Mononuclear cell (primary cell): ENCODE measurements around the gene SLC16A13. TPM values are rescaled to one million over a fixed set of nuclear protein-coding genes. Genes with fewer than 3 reads are reported as not detected.

Experiments
- H3K27me3 ChIP-seq: 2 replicates; pipeline ENCODE4 v1.6.0; 2011; ENCODE audit warnings: low read length, control low read depth; ENCODE audit not compliant: insufficient read depth
- H3K4me1 ChIP-seq: 2 replicates; pipeline ENCODE4 v1.5.1; 2011; ENCODE audit warnings: mild to moderate bottlenecking, low read length, control low read depth; ENCODE audit not compliant: insufficient read depth
- H3K4me3 ChIP-seq: 2 replicates; pipeline ENCODE4 v1.5.1; 2011; ENCODE audit warnings: mild to moderate bottlenecking, low read length, moderate library complexity
- H3K9me3 ChIP-seq: 2 replicates; pipeline ENCODE4 v1.5.1; 2011; ENCODE audit warnings: low read depth, mild to moderate bottlenecking, control low read depth, low read length
- total RNA-seq: library from RNA; depleted of rRNA; stranded (reverse); fragments of >200 nt; gene quantifications from one replicate; pipeline ENCODE4 v1.2.3, GENCODE V29; 2012

The SLC16A13 gene
- total RNA-seq, 1 donor: 0.42 TPM

DNA sequence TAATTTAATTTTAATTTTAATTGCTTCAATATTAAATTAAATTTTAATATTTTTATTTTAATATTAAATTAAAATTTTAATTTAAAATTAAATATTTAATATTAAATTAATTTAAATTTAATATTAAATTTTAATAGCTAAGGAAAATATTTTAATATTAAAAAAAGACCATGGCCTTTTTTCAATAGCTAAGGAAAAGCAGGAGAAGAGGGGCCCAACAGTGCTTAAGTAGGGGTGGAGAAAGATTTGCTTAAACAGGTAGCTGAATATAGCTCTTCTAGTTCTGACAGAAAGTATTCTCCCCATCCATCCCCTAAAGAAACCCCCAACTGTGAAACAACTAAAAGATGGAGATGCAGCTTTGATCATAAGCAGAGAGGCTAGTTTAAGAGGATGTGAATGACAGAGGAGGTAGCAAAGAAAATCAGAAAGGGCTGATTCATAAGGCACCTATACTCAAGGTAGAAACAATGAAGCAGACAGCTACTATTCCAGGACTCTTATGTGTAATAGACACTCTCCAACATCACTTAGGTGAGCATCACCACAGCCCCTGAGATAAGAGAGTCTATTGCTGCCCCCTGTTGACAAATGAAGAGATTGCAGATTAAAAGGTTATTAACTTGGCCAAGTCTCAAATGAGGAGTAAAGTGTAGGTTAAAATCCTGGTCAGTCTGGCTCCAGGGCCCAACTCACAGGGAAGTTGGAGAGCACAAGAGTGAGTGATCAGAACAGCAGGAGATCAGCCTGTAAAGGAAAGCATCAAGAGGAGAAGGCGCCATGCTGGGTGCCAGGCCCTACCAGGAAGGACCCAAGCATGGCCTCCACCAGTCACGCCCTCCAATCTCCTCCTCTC is 31.2 kb upstream of the SLC16A13 start:
- H3K4me3 ChIP-seq: no peak overlapping the region

GRCh38 chr17:7005716-7006115 is 30.1 kb upstream of the SLC16A13 start:
- H3K27me3 ChIP-seq: no peaks in the 10 kb centered on the region
- H3K9me3 ChIP-seq: no peaks in the 10 kb centered on the region
- H3K4me1 ChIP-seq: peaks cover 13% of the 10 kb centered on the region
- no peak overlapping the region for H3K4me3 ChIP-seq

More for the DNA sequence above, 31.2 kb upstream of the SLC16A13 start:
- Histone ChIP-seq H3K27me3 (no peaks in the 10 kb centered on the region), H3K9me3 (no peaks in the 10 kb centered on the region), H3K4me1 (peaks cover 2% of the 10 kb centered on the region)

DNA sequence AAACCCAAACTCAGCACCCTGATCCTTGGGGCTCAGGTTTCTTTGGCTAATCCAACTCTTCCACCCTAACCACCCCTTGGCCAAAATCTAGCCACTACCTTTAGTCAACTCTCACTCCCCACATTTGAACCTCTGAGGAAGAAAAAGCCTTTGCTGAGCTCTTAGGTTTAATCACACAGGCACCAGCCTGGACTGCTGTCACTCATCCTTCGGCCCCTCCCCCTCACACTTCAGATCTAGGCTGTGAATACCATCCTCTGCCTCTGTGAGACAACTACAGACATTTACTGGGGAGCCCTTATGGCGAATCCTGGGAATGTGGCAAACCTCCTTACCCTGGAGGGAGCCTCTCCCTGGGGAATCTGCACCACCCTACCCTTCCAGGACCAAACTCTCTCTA is 28.7 kb upstream of the SLC16A13 start:
- H3K4me1 ChIP-seq: peaks cover 24% of the 10 kb centered on the region
- no peak overlapping the region for H3K4me3 ChIP-seq
- no peaks in the 10 kb centered on the region for H3K9me3 ChIP-seq
- no peaks in the 10 kb centered on the region for H3K27me3 ChIP-seq

DNA sequence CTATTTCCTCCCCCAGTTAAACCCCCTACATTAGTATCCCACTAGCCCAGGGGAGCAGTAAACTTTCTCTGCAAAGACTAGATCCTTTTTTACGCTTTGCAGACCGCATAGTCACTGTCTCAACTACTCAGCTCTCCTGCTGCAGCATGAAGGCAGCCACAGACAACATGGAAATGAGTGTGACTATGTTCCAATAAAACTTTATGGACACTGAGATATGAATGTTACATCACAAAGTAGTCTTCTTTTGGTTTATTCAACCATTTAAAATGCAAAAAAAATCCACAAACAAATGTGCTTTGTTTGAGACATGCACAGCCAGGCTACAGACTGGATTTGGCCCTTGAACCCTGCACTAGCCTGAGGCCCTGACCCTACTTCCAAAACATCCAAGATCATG is 25.3 kb upstream of the SLC16A13 start:
- Histone ChIP-seq H3K4me1 (peaks cover 41% of the 10 kb centered on the region), H3K9me3 (no peaks in the 10 kb centered on the region), H3K27me3 (no peaks in the 10 kb centered on the region), H3K4me3 (no peak overlapping the region)

DNA sequence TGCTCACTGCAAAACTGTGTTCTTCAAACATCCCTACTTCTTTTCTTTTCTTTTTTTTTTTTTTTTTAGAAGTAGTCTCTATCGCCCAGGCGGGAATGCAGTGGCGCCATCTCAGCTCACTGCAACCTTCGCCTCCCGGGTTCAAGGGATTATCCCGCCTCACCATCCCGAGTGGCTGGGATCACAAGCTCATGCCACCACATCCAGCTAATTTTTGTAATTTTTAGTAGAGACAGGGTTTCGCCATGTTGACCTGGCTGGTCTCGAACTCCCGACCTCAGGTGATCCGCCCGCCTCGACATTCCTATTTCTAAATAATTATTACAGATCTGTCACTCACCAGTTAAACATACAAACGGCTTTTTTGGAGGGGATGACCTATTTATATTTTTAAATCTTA is 24.4 kb upstream of the SLC16A13 start:
- peaks cover 50% of the 10 kb centered on the region for H3K4me1 ChIP-seq
- H3K4me3 ChIP-seq: peak overlapping the region; percentile 75
- H3K27me3 ChIP-seq: no peaks in the 10 kb centered on the region
- H3K9me3 ChIP-seq: no peaks in the 10 kb centered on the region

GRCh38 chr17:7011942-7012254 is 23.9 kb upstream of the SLC16A13 start:
- H3K4me1 ChIP-seq: peaks cover 55% of the 10 kb centered on the region
- no peaks in the 10 kb centered on the region for H3K9me3 ChIP-seq
- peak overlapping the region; percentile 75 for H3K4me3 ChIP-seq
- no peaks in the 10 kb centered on the region for H3K27me3 ChIP-seq

DNA sequence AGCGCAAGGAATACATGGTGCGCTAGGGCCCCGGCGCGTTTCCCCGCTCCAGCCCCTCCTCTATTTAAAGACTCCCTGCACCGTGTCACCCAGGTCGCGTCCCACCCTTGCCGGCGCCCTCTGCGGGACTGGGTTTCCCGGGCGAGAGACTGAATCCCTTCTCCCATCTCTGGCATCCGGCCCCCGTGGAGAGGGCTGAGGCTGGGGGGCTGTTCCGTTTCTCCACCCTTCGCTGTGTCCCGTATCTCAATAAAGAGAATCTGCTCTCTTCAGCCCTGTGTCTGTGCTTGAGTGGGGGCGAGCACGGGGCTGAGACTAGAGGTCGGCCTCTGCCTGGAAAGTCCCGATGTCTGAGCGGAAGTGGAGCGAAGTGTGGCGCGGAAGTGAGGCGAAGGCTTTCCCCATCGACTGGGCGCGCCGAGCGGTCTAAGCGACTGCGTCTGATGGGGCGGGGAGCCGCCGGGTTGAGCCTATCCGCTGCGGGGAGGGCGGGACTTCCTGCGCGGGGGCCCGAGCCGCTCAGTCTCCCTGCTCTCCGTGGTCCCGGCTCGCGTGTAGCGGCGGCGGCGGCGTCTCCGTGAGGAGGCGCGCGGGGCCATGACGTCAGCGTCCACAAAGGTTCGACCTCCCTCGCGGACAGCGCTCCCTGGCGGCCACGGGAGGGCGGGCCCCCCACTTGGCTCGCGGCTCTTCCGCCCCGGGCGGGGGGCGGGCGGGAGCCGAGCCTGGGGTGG is 21.4 kb upstream of the SLC16A13 start:
- Histone ChIP-seq H3K4me1 (peaks cover 70% of the 10 kb centered on the region), H3K4me3 (peak overlapping the region; percentile 75), H3K27me3 (no peaks in the 10 kb centered on the region), H3K9me3 (no peaks in the 10 kb centered on the region)

- H3K4me1 ChIP-seq: peaks cover 61% of the 10 kb centered on the region
- H3K27me3 ChIP-seq: no peaks in the 10 kb centered on the region
- H3K4me3 ChIP-seq: peak overlapping the region; percentile 75
- H3K9me3 ChIP-seq: no peaks in the 10 kb centered on the region
These were observed 20.5 kb upstream of the SLC16A13 start for GRCh38 chr17:7014995-7015958.

DNA sequence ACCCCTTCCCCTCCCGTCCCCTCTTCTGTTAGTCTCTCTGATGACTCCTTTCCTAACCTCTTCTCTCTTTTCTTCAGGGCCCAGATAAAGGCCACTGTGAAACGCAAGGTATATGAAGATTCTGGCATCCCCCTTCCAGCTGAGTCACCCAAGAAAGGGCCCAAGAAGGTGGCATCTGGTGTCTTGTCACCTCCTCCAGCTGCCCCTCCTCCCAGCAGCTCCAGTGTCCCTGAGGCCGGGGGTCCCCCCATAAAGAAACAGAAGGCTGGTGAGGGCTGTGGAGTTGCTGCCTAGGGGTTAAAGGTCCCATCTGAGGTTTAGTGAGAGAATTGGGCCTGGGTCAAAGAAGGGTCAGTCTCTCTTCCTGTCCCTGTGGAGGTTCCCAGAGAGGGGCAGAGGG is 19.4 kb upstream of the SLC16A13 start:
- no peaks in the 10 kb centered on the region for H3K9me3 ChIP-seq
- H3K4me1 ChIP-seq: peaks cover 55% of the 10 kb centered on the region
- H3K27me3 ChIP-seq: no peaks in the 10 kb centered on the region
- no peak overlapping the region for H3K4me3 ChIP-seq

DNA sequence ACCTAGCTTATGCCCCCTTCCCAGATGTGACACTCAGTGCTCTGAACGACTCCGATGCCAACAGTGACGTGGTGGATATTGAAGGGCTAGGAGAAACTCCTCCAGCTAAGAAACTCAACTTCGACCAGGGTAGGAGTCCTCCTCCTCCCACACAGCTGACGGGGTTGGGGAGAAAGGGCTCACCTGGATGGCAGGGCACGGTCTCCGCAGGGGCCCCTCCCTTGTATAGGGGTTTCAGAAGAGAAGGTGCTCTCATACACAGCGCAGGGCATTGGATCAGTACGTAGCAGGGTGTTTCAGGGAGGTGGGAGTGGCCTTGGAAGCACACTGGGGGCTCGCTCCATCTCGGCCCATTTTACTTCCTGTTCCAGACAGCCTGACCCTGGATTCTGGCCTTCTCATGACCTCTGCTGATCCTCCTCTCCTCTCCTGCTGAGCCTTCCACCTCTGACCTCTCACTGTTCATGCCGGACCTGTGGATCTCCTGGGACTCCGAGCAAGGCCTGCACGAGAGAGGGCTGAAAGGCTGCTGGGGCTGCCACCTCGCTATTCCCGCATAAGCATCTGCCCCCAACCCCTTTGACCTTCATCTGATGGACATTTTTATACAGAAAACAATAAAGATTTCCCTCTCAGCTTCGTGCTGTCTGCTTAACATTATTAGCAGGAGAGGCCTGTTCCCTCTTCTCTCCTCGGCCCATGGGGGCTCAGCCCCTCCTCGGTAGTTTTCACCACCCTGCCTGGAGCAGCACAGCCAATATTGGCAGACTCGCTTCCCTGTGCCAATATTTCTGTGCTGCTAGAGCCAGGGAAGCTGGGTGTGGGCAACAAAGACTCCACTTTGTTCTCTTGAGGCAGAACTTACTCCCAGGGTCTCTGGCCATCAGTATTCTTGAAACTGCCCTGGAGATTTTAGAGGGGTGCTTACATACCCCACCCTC is 18.7 kb upstream of the SLC16A13 start:
- Histone ChIP-seq H3K9me3 (no peaks in the 10 kb centered on the region), H3K27me3 (no peaks in the 10 kb centered on the region), H3K4me1 (peaks cover 59% of the 10 kb centered on the region), H3K4me3 (no peak overlapping the region)

DNA sequence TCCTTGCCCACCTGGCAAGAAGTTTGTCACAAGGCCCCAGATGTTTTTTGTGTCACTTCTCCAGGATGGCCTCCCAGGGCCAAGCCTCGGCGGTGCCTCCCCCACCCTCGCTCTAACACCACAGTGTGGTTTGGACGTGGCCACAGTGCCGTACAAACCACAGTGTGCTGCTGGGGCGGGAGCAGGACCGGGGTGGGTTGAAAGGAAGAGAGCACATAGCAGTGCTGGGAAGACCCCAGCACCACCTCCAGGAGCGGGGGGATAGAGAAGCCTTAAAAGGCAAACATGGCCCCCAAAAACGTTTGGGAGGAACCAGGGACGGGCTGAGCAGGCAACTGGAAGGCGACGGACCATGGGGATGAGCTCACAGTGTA is 18.0 kb upstream of the SLC16A13 start:
- no peaks in the 10 kb centered on the region for H3K9me3 ChIP-seq
- peaks cover 3% of the 10 kb centered on the region for H3K27me3 ChIP-seq
- H3K4me1 ChIP-seq: peaks cover 65% of the 10 kb centered on the region
- H3K4me3 ChIP-seq: no peak overlapping the region

DNA sequence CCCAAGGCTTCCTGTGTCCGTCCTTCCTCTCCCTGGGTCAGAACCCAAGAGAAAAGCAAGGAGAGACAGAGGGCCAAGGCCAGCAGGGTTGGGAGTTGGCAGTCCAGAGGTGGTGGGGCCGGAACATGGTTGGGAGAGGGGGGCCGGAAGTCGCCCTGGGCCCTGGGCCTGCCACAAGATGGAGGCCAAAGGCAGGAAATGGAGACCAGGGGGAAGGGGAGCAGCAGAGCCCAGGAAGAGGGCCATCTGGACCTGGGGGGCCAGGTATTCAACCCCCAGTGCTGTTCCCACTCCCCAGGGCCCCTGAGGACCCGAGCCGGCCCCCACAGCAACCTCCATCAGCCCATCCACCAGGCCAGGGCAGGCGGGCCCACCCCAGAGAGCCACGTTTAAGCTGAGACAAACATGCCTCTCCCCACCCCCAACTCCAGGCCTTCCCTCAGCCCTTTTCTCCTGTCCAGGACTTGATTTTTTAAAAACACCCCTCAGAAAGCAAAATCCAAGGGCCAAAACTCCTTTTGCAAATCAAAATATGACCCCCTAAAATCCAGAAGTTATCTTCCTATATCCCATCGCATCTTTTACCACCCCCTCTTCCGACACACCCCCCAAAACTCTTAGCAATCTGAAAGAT is 17.4 kb upstream of the SLC16A13 start:
- Histone ChIP-seq H3K27me3 (peaks cover 6% of the 10 kb centered on the region), H3K9me3 (no peaks in the 10 kb centered on the region), H3K4me3 (no peak overlapping the region), H3K4me1 (peaks cover 68% of the 10 kb centered on the region)

- Histone ChIP-seq H3K9me3 (no peaks in the 10 kb centered on the region), H3K4me1 (peaks cover 66% of the 10 kb centered on the region), H3K27me3 (peaks cover 6% of the 10 kb centered on the region), H3K4me3 (no peak overlapping the region)
These were observed 16.4 kb upstream of the SLC16A13 start for GRCh38 chr17:7019367-7019766.
